SH-SY5Y (cell line): ENCODE data around the gene LRP1.

Source experiments
- GATA2 ChIP-seq: IDR thresholded peaks from 2 replicates; pipeline ENCODE4 v1.6.1; 2011; ENCODE audit warnings: mild to moderate bottlenecking, low read depth, low read length
- GATA3 ChIP-seq: IDR thresholded peaks from 2 replicates; pipeline ENCODE4 v1.6.1; 2011; ENCODE audit warnings: low read depth, mild to moderate bottlenecking, low read length, moderate library complexity

The LRP1 gene

DNA sequence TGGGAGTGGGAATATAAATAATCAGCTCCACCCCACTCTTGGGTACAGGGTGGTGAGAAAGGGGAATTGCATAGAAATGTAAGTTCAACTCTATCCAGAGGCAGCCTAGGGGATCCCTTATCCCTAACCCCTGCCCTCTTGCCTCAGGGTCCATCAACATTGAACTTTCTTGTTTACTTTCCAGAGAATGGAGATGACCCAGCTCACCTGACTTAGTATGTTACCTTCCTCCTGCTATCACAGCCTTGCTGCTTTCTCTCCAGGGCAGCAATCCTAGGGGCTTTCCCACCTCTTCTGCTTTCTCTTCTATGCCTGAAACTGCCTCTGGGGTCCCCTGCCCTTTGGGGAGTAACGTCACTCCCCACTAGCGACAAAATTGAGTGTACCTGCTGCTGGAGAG, 2.7 kb downstream of the LRP1 start:
- TF ChIP-seq GATA3 (no peak), GATA2 (no peak)

DNA sequence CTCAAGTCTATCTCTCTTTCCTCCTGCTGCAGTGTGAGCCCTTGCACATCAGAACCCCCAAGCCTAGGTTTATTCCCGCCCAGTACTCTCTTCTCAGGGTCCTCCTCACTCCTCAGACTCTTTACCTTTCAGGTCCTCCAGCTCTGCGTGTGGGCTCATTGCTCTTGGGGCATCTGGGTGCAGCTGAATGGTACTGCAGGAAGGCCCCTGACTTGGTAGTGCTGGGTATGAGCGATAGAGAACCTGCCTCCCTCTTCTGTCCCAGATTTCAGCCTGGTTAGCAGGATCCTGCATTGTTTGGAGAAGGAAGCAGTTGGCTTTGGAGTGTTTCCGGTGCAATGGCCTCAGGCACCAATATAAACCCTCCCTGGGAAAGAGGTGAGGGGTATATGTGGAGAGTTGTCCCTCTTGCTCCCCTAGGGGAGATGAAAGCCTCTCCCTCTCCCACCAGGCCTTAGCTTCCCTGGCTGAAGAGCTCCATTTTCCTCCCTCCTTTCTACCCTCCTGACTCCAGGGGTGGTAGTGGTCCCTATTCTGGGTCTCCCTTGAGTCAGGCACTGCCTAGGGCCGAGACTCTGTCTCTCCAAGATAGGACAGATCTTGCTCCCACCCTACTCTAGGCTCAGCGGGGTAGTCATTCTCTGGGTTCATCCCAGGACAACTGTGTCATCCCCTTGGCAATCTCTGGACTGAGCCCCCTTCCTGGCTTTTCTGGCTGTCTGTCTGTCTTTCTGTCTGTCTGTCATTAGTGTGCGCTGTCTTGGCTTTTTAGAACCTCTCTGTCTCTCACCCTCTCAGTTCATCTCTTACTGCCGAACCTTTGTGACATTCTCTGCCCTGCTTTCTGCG, 3.8 kb downstream of the LRP1 start:
- no peak for TF ChIP-seq GATA3
- TF ChIP-seq GATA2: no peak

DNA sequence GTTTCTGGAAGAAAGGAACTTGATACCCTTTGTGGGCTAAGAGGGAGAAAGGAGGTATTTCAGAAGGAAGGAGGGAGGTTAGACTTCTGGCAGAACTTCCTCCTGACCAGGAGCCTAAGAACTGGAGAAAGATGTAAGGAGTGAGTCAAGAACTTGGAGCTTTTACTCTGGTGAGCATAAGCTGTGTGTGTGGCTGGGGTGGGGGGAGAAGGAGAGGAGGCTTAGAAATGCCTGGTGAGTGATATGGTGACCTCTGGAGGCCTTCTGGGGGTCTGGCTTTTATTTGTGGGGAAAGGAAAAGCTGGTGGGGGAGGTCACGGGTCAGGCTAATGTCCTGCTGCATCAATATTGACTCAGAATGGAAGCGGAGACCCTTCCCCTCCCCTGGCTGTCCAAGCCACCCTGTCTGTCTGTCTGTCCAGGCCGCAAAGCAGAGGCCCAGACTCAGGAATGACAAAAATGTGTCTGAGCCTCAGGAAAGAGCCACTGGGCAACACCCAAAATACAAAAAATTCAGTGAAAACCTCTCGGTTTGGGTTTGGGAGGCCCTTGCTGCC, 4.8 kb downstream of the LRP1 start:
- TF ChIP-seq GATA3: no peak
- TF ChIP-seq GATA2: no peak

DNA sequence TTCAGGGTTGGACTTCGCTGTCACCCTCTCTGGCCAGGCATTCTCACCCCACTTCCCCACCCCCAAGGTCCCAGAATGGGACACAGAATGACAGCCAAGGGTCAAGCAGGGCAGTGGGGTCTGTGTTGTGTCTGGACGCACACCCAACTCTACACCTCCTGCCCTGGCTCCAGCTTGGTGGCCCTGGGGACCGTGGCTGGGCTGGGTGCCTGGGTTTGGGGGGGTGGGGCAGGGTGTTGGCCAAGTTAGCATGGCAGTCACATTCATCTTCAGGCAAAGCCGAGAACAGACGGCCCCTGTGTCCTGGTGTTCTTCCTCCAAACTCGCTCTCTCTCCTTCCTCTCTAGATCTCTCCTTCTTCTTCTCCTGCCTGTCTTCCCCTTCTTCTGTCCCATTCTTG, 5.6 kb downstream of the LRP1 start:
- TF ChIP-seq GATA3: no peak
- no peak for TF ChIP-seq GATA2

DNA sequence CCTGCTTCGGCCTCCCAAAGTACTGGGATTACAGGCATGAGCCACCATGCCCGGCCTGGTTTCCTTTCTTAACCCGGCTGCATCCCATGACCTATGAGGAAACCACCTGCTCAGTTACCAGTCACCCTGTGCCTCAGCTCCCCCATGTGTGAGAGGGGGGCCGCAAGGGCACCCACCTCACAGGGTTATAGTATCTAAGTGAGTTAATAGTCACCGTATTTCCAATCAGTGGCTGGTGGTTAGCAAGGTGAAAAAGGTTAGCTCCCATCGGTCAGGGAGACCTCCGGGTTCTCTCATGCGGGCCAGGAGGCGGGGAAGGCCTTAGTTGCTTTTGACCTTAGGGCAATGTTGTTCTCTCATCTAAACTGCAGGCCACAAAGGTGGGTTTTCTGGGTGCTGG, 6.7 kb downstream of the LRP1 start:
- TF ChIP-seq GATA2: no peak
- no peak for TF ChIP-seq GATA3

DNA sequence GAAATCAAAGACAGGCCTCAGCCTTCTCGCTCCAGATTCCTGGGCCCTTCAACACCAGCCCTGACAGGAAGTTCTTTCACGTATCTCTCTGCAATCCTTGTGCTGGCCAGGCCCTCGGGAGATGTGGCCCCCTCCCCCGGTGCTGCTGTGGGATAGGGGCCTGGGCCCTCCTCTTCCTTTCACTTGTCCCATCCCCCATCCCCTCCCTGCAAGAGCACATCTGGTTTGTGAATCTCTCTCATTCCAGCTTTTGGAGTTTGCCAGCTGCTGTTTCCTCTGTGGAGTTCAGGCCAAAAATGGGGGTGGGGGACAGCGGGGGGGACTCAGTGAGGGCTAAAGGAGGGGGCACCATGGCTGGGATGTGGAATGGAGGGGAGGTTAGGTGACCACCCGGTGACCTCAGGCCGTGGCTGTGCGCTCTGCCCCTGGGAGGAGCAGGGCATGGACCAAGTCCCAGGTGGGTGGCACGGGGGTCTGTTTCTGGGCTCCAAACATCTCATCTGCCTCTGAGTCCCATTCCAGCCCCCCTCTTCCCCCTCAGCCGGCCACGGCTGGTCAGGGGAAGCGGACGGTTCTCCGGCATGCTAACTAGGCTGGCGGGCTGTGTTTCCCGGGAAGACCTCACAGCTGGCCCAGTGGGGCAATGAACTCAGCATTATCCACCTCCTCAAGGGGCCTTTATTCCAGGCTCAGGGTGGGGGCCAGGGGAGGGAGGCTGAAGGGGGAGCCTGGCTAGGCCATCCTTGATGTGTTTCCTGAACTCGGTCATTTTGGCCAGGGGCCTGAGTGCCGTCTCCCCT, 7.4 kb downstream of the LRP1 start:
- TF ChIP-seq GATA2 (no peak), GATA3 (no peak)

DNA sequence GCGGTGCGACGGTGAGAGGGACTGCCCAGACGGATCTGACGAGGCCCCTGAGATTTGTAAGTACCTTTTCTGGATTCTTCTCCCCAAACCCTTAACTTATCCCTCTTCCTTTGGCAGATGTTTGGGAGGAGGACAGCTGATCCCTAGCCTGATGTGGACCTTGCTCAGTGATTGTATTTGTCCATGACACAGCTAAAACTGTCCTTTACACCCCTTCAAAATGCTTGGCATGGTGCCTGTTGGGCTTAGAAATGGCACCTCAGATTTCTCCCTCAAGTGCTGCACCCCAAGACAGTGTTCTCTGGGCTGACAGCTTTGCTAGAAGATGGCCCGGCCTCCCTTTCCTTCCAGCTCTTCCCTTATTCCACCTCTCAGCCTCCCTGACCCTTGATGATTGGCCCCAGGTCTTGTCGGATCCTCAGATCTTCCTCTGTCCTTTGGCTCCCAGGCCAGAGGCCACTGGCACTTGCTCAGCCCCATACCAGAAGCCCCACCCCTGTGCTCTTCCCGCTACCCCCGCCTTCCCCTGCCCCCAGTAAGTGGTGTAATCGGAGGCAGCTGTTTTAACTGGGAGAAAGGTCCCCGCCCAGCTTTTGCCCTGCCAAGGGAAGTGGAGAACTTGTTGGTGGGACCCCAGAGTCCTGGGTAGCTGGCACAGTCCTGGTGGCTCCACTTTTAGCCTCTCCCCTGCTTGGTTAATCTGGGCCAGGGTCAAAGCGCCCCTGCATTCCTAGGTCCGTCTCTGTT, 10.4 kb downstream of the LRP1 start:
- TF ChIP-seq GATA3 (no peak), GATA2 (no peak)

DNA sequence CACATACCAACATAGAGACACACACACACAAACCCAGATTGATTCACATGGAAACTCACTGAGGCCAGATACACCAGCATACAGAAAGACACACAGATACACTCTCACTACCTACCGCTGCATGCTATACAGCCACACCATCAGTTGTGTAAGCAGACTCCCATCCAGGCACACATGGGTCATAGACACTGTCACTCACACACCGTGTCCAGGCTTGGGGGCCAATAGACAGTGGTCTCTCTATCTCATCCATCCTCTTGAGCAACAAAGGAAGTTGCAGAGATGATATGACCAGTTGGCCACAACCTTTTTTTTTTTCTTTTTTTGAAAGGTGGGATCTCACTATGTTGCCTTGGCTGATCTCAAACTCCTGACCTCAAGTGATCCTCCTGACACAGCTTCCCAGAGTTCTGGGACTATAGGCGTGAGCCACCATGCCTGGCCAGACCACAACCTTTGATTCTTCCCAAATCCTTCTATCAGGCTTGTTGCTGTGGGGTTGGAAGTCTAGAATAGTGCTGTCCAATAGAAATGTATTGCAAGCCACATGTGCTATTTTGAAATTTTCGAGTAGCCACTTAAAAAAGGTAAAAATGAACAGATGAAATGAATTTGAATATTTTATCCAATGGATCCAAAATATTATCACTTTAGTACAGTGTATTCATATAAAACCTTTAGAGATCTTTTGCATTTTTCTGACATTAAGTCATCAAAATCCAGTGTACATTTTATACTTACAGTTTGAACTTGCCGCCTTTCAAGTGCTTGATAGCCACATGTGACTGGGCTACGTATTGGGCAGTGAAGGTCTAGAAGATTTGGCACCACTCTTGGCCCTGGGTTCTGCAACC, 11.7 kb downstream of the LRP1 start:
- no peak for TF ChIP-seq GATA3
- no peak for TF ChIP-seq GATA2

DNA sequence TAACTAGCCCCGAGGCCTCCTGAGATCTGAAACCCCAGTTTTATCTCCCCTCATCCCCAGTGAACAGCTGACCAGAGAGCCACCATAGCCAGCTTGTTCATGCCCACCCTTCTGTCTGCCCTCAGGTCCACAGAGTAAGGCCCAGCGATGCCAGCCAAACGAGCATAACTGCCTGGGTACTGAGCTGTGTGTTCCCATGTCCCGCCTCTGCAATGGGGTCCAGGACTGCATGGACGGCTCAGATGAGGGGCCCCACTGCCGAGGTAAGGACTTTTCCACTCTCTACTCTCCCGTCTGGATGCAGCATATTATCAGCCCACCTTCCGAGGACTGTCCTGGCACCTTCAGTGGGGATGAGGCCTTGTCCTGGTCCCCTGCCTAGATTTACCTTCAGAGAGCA, 13.0 kb downstream of the LRP1 start:
- TF ChIP-seq GATA3: no peak
- TF ChIP-seq GATA2: no peak

DNA sequence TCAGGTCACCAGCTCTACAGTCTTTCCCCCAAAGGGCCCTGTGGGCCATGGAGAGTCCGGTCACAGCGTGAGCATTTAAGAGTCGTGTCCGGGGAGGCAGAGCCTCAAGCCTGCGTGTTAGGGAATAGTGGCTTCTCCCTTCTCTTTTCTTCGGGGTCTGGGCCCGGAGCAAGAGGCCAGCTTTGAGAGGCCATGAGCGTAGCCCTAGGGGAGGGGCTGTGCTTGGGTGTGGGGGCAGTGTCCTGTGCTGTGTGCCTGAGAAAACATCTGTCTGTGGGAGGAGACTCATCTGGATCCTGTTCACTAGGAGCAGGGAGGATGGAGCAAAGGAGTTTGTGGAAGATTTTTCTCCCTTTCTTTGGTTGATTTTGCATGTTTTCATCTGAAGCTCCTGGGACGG, 13.8 kb downstream of the LRP1 start:
- TF ChIP-seq GATA2 (no peak), GATA3 (no peak)

DNA sequence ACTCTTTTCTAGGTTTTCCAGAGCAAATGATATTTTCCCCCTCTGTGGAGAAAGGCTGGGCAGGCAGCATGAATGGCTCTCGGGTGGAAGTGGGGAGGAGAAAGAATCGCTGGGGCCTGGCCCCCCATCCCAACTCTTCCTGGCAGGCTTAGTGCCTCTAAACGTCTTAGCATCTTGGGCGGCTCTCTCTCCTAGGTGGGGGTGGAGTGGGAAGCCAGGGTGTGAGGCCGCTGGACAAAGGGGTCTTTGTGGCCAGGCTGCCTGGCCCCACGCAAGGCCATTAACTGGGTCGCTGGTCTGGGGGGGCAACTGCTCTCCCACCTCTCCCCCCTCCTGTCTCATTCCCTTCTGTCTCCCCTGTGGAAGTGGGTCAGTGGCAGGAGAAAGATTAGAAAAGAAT, 14.4 kb downstream of the LRP1 start:
- no peak for TF ChIP-seq GATA2
- TF ChIP-seq GATA3: no peak

DNA sequence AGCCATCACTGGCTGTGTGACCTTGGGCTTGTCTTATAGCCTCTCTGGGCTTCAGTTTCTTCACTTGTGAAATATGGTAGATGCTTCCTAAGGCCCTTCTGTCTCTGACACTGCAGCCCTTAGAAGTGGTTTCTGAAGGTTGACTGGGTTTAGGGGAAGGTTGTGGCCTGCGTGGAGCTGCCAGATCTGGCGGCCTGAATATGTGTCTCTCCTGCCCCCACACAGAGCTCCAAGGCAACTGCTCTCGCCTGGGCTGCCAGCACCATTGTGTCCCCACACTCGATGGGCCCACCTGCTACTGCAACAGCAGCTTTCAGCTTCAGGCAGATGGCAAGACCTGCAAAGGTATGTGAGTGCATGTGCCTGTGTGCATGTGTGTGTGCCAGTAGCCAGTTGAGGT, 15.2 kb downstream of the LRP1 start:
- TF ChIP-seq GATA3: no peak
- no peak for TF ChIP-seq GATA2

DNA sequence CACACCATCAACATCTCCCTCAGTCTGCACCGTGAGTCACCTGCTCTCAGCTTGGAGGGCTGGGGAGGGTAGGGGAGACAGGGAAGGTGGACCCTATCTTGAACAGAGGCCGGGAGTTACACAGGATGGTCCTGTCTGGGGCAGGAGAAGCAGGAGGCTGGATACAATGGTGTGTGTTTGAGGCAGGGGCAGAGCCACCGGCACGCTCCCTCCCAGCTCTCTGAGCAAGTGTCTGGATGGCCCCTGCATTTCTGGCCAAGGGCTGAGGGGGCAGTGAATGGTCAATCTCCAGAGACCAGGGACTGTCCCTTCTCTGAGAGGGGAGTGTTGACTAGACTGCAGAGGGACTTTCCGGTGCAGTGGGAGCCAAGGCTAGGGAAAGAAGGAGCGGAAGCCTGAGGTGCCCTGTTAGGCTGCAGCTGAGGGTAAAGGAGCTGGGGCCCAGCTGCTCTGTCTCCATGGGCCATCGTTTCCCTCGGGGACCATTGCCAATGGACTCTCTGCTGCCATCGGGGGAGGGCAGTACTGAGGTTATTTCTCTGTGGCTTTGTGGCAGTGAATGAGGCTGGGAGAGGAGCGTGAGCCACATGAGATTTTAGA, 17.3 kb downstream of the LRP1 start:
- no peak for TF ChIP-seq GATA2
- TF ChIP-seq GATA3: no peak
